IMR-90 (cell line): ENCODE measurements around the gene CAPRIN1. TPM values are rescaled to one million over a fixed set of nuclear protein-coding genes. Genes with fewer than 3 reads are reported as not detected.

Source experiments
- ATAC-seq: fragments of 200-7000 bp; cut with Tn5 transposase; 2 replicates; pipeline ENCODE4 v1.9.1; 2020; ENCODE audit warnings: low read depth, mild to moderate bottlenecking, moderate library complexity
- BruUV-seq: library from RNA; stranded (reverse); fragments of 400-500 nt; replicated peaks from 2 replicates; lab custom pipeline; 2021; lab: Mats Ljungman, UMichigan
- CTCF ChIA-PET: fragments of 300-600 bp; formaldehyde crosslinking; extraction: SDS; loops from one replicate; lab custom pipeline; 2021; ENCODE audit warnings: antibody characterized with exemption; lab: Yijun Ruan, JAX
- POLR2A ChIA-PET: fragments of 300-600 bp; sonication (Branson Sonifier 250); formaldehyde crosslinking; loops from one replicate; lab custom pipeline; 2022; ENCODE audit warnings: antibody characterized with exemption; ENCODE audit not compliant: unreplicated experiment; lab: Charles Lee
- DNase-seq: peaks from one replicate; pipeline ENCODE4 v3.0.0; 2013
- H2AFZ ChIP-seq: replicated peaks from 2 replicates; pipeline ENCODE3; 2013; ENCODE audit warnings: low read length, mild to moderate bottlenecking; ENCODE audit not compliant: poor library complexity
- H2AK5ac ChIP-seq: 2 replicates; pipeline ENCODE4 v1.6.1; 2013; ENCODE audit warnings: low read depth, low read length, inconsistent platforms
- H2AK9ac ChIP-seq: replicated peaks from 2 replicates; pipeline ENCODE3; 2013; ENCODE audit warnings: mild to moderate bottlenecking, low read depth, low read length, moderate library complexity; ENCODE audit not compliant: poor library complexity
- H2BK120ac ChIP-seq: 2 replicates; pipeline ENCODE4 v1.6.1; 2013; ENCODE audit warnings: low read depth, low read length, inconsistent platforms
- H2BK15ac ChIP-seq: 3 replicates; pipeline ENCODE4 v1.6.1; 2013; ENCODE audit warnings: low read depth, low read length, inconsistent platforms
- H2BK20ac ChIP-seq: 2 replicates; pipeline ENCODE4 v1.6.1; 2013; ENCODE audit warnings: low read depth, mild to moderate bottlenecking, inconsistent platforms, low read length, moderate library complexity
- H2BK5ac ChIP-seq: 2 replicates; pipeline ENCODE4 v1.6.1; 2013; ENCODE audit warnings: mild to moderate bottlenecking, low read depth, low read length, inconsistent platforms; ENCODE audit not compliant: poor library complexity, severe bottlenecking
- H3K14ac ChIP-seq: replicated peaks from 2 replicates; pipeline ENCODE4 v1.6.1; 2013; ENCODE audit warnings: low read depth, low read length, inconsistent platforms
- H3K18ac ChIP-seq: 2 replicates; pipeline ENCODE4 v1.6.1; 2013; ENCODE audit warnings: low read depth, low read length, control low read depth
- H3K23ac ChIP-seq: 2 replicates; pipeline ENCODE4 v1.6.1; 2013; ENCODE audit warnings: low read depth, low read length, inconsistent platforms
- H3K27ac ChIP-seq: 2 replicates; pipeline ENCODE4 v1.5.1; 2013; ENCODE audit warnings: mild to moderate bottlenecking, control low read depth, low read length; ENCODE audit not compliant: insufficient read depth
- H3K27me3 ChIP-seq: 2 replicates; pipeline ENCODE4 v1.6.1; 2013; ENCODE audit warnings: low read length; ENCODE audit not compliant: control insufficient read depth, insufficient read depth
- H3K36me3 ChIP-seq: 2 replicates; pipeline ENCODE4 v1.6.1; 2013; ENCODE audit warnings: low read length, mixed read lengths; ENCODE audit not compliant: control insufficient read depth, insufficient read depth
- H3K4ac ChIP-seq: 2 replicates; pipeline ENCODE4 v1.6.1; 2013; ENCODE audit warnings: low read depth, low read length, inconsistent platforms
- H3K4me1 ChIP-seq: 2 replicates; pipeline ENCODE4 v1.6.1; 2013; ENCODE audit warnings: low read length, mixed read lengths; ENCODE audit not compliant: control insufficient read depth, insufficient read depth
- H3K4me2 ChIP-seq: 2 replicates; pipeline ENCODE4 v1.6.1; 2013; ENCODE audit warnings: low read depth, mild to moderate bottlenecking, control low read depth, low read length, moderate library complexity
- H3K4me3 ChIP-seq: 2 replicates; pipeline ENCODE4 v1.5.1; 2013; ENCODE audit warnings: low read depth, mild to moderate bottlenecking, control low read depth, low read length, moderate library complexity; ENCODE audit not compliant: insufficient read depth
- H3K56ac ChIP-seq: 2 replicates; pipeline ENCODE4 v1.6.1; 2013; ENCODE audit warnings: low read length, inconsistent platforms; ENCODE audit not compliant: insufficient read depth; ENCODE audit errors: extremely low read depth
- H3K79me1 ChIP-seq, 2 experiments: 2 replicates each; pipeline ENCODE4 v1.6.1; 2013; ENCODE audit warnings: low read length in 2 of 2, inconsistent platforms in 1 of 2, low read depth in 1 of 2
- H3K9ac ChIP-seq: 2 replicates; pipeline ENCODE4 v1.6.1; 2013; ENCODE audit warnings: low read depth, low read length, control low read depth
- H3K9me1 ChIP-seq: 2 replicates; pipeline ENCODE4 v1.6.1; 2013; ENCODE audit warnings: low read length, inconsistent platforms; ENCODE audit not compliant: insufficient read depth
- H3K9me3 ChIP-seq: 2 replicates; pipeline ENCODE4 v1.6.1; 2013; ENCODE audit warnings: low read length; ENCODE audit not compliant: control insufficient read depth, insufficient read depth
- H4K20me1 ChIP-seq: 2 replicates; pipeline ENCODE4 v1.6.1; 2013; ENCODE audit warnings: low read length, inconsistent platforms; ENCODE audit not compliant: insufficient read depth
- H4K5ac ChIP-seq: 2 replicates; pipeline ENCODE4 v1.6.1; 2013; ENCODE audit warnings: mild to moderate bottlenecking, low read depth, low read length, control low read depth
- H4K8ac ChIP-seq, 2 experiments: 2 replicates each; pipeline ENCODE4 v1.6.1; 2013; ENCODE audit warnings: low read depth in 2 of 2, low read length in 2 of 2, control low read depth in 1 of 2, inconsistent platforms in 1 of 2
- H4K91ac ChIP-seq: 2 replicates; pipeline ENCODE4 v1.6.1; 2013; ENCODE audit warnings: low read depth, low read length, inconsistent platforms; ENCODE audit not compliant: insufficient read depth
- CEBPB ChIP-seq: IDR thresholded peaks from 2 replicates; pipeline ENCODE4 v1.6.1; 2012; ENCODE audit warnings: low read depth, low read length, improper control_type of control experiment
- CTCF ChIP-seq: conservative IDR thresholded peaks from 2 replicates; pipeline ENCODE4 v1.5.1; 2012; ENCODE audit warnings: mild to moderate bottlenecking, low read depth, low read length, improper control_type of control experiment
- ELK1 ChIP-seq: fragments of 150-350 bp; IDR thresholded peaks from 2 replicates; pipeline ENCODE4 v1.6.1; 2016; ENCODE audit warnings: low read depth, mild to moderate bottlenecking, low read length, moderate library complexity, borderline replicate concordance
- MAZ ChIP-seq: IDR thresholded peaks from 2 replicates; pipeline ENCODE4 v1.6.1; 2012; ENCODE audit warnings: low read depth, mild to moderate bottlenecking, low read length, improper control_type of control experiment, moderate library complexity, borderline replicate concordance
- NFE2L2 ChIP-seq: fragments of 150-350 bp; IDR thresholded peaks from 2 replicates; pipeline ENCODE4 v1.6.1; 2016; ENCODE audit warnings: low read depth, mild to moderate bottlenecking, low read length
- POLR2A ChIP-seq: IDR thresholded peaks from 2 replicates; pipeline ENCODE4 v1.6.1; 2012; ENCODE audit warnings: mild to moderate bottlenecking, low read depth, low read length
- RAD21 ChIP-seq: IDR thresholded peaks from 2 replicates; pipeline ENCODE4 v1.6.1; 2012; ENCODE audit warnings: low read length, improper control_type of control experiment
- RCOR1 ChIP-seq: IDR thresholded peaks from 2 replicates; pipeline ENCODE4 v1.6.1; 2012; ENCODE audit warnings: mild to moderate bottlenecking, low read length, improper control_type of control experiment; ENCODE audit not compliant: insufficient replicate concordance
- RFX5 ChIP-seq: IDR thresholded peaks from 2 replicates; pipeline ENCODE4 v1.8.0; 2012; ENCODE audit warnings: low read depth, mild to moderate bottlenecking, low read length, moderate library complexity
- SMC3 ChIP-seq: fragments of 150-350 bp; IDR thresholded peaks from 2 replicates; pipeline ENCODE4 v1.6.1; 2016; ENCODE audit warnings: low read depth, mild to moderate bottlenecking, antibody characterized with exemption, low read length, moderate library complexity
- WGBS, 2 experiments: methylation state at CpG; one replicate each; pipeline versions ENCODE4 v1.1.5 to v1.1.7; 2013; ENCODE audit warnings: missing lambda C conversion rate in 2 of 2; ENCODE audit not compliant: insufficient read length in 1 of 2; ENCODE audit errors: extremely low coverage in 2 of 2; 5-methylcytosine and 5-hydroxymethylcytosine counted together
- dilution Hi-C: fragments of 300-500 bp; cut with HindIII; formaldehyde crosslinking; loops from one replicate; pipeline ENCODE4 v1.14.3; 2018; ENCODE audit warnings: low sequenced_read_pairs; ENCODE audit not compliant: unreplicated experiment
- in situ Hi-C: fragments of 300-500 bp; cut with MboI; formaldehyde crosslinking; loops from 3 replicates; pipeline ENCODE4 v1.14.3; 2019; ENCODE audit warnings: low sequenced_read_pairs, inconsistent platforms, mixed read lengths
- intact Hi-C: fragments of 100-400 bp; cut with micrococcal nuclease; formaldehyde crosslinking; loops from 2 replicates; pipeline ENCODE4 v1.10.0; 2022
- polyA plus RNA-seq, 3 experiments: library from polyadenylated mRNA; depleted of rRNA; stranded (reverse); fragments of >200 nt; gene quantifications; 2 replicates each; pipeline ENCODE4 v1.2.3, GENCODE V29; 2012; ENCODE audit warnings: low replicate concordance in 1 of 3
- total RNA-seq: library from RNA; depleted of rRNA; stranded (reverse); fragments of >200 nt; gene quantifications from 2 replicates; pipeline ENCODE4 v1.2.3, GENCODE V29; 2012
- TF ChIP-seq, protein P1 (sequence below): fragments of 150-350 bp; IDR thresholded peaks from 2 replicates; pipeline ENCODE4 v1.6.1; 2017; ENCODE audit warnings: mild to moderate bottlenecking, antibody characterized with exemption, low read length, low read depth

The CAPRIN1 gene
- total and polyA plus RNA-seq, 2 of the 4 experiments (the other 2 are of a cell fraction): 127 to 253 TPM

DNA sequence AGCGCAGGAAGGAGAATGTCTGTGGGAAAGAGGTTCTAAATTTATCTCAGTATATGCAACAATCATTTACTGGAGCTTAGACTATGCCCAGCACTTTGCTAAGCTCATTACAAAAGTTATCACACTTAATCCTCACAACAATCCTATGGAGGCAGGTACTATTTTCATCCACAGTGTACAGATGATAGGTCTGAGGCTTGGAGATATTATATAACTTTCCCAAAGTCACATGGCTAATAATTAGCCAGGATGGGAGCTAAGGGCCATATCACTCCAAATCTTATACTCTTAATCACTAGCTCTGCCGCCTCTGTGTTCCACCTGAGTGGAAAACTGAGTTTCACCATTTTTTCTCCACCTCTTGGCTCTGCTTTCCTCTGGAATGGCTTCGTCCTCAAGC is 47.3 kb upstream of the CAPRIN1 start:
- Histone ChIP-seq H3K56ac (no peak overlapping the region), H4K8ac (no peak overlapping the region), H4K91ac (no peak overlapping the region), H3K14ac (no peak overlapping the region), H3K18ac (no peak overlapping the region), H3K27me3 (peaks cover 37% of the 10 kb centered on the region), H2AK9ac (no peak overlapping the region), H3K36me3 (no peaks in the 10 kb centered on the region), H3K9me3 (no peaks in the 10 kb centered on the region), H3K23ac (no peak overlapping the region), H3K4me2 (no peak overlapping the region), H2AFZ (no peak overlapping the region), H2BK5ac (no peak overlapping the region), H3K27ac (no peak overlapping the region), H2BK20ac (no peak overlapping the region), H3K9me1 (no peaks in the 10 kb centered on the region), H2BK120ac (no peak overlapping the region), H2AK5ac (no peak overlapping the region), H2BK15ac (no peak overlapping the region), H4K5ac (no peak overlapping the region), H3K9ac (no peak overlapping the region), H3K79me1 (no peaks in the 10 kb centered on the region), H3K4ac (no peak overlapping the region), H4K20me1 (no peaks in the 10 kb centered on the region), H3K4me1 (no peaks in the 10 kb centered on the region), H3K4me3 (no peak overlapping the region)
- no peak for TF ChIP-seq RAD21
- no peak for TF ChIP-seq MAZ
- no peak for TF ChIP-seq NFE2L2
- TF ChIP-seq, protein P1, sequence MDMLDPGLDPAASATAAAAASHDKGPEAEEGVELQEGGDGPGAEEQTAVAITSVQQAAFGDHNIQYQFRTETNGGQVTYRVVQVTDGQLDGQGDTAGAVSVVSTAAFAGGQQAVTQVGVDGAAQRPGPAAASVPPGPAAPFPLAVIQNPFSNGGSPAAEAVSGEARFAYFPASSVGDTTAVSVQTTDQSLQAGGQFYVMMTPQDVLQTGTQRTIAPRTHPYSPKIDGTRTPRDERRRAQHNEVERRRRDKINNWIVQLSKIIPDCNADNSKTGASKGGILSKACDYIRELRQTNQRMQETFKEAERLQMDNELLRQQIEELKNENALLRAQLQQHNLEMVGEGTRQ: no peak
- no peak for TF ChIP-seq CTCF
- no peak for TF ChIP-seq ELK1
- no peak for TF ChIP-seq RFX5
- no peak for TF ChIP-seq RCOR1
- no peak for TF ChIP-seq CEBPB
- no peak for TF ChIP-seq POLR2A
- TF ChIP-seq SMC3: no peak
- DNase-seq (no peak), ATAC-seq (no peak)
- ChIA-PET POLR2A (no interaction called here), CTCF (no interaction called here)
- dilution Hi-C loops (no loop called here), intact Hi-C loops (no loop called here), in situ Hi-C loops (loop anchor here (10.0 kb wide), 1 partner anchor 61 kb away; no protein-coding TSS in a partner anchor)
- no CpG with 5 or more reads among the region's 3 CpGs for WGBS, 2 experiments
- no TSS peak for BruUV-seq
